Fibroblast of skin of left biceps (primary cell): ENCODE data around the gene CTNNA3.
A peak's percentile ranks its signal among the peaks of the same experiment; 100 is the strongest.

ENCODE experiments used
- DNase-seq, 2 experiments: peaks; one replicate each; pipeline ENCODE4 v3.0.0-alpha.2; 2013; ENCODE audit warnings: low read depth in 2 of 2

CTNNA3 gene

GRCh38 chr10:66813122-66813521, 882.9 kb downstream of the CTNNA3 start:
- no peak for DNase-seq

DNA sequence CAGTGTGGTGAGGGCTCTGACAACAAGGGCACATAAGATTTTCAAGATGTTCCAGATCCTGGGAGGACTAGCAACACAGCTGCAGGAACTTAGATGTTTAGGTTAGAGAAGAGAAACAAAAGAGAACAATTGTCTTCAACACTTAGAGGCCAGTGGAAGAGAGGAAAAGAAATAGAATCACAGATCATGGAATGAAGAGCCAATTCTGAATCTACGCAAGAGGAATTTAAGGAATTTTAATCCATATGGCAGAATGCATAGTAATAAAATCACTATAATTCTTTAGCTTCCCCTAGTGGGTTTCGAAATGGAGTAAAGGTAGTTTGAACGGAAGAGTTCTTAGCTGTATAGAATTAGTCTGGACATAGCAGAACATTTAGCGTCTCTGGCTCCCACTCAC, 884.8 kb downstream of the CTNNA3 start:
- DNase-seq: peak in 1 of 2 experiments; percentile 23

DNA sequence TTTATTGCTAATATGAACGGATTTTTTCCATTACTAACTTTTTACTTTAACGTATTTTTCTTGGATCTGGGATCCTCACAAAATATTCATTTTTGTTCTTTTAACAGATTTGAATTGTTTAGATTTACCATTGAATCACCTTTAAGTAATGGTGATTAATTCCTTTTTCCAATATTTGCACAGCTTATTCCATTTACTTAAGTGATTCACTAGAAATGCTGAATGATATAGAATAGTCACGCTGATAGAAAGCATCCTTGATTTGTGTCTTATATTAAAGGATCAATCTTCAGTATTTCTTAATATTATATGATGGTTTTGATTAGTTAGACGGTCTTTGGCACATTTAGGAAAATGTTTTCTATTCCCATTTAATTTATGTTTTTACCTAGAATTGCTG, 886.6 kb downstream of the CTNNA3 start:
- DNase-seq: no peak

GRCh38 chr10:66805612-66806011, 890.4 kb downstream of the CTNNA3 start:
- no peak for DNase-seq

DNA sequence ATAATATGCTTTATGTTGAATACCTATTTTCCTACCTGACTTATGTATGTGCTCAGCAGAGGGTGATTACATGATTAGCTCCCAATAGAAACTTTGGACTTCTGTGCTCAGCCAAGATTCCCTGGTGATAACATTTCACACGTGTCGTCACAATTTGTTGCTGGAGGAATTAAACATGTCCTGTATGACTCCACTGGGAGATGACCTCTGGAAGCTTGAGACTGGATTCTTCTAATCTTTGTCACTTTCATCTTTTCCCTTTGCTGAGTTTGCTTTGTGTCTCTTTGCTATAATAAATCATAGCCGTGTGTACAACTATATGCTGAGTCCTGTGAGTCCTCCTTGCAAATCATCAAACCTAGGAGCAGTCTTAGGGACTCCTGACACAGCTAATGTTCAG, 891.0 kb downstream of the CTNNA3 start:
- no peak for DNase-seq

DNA sequence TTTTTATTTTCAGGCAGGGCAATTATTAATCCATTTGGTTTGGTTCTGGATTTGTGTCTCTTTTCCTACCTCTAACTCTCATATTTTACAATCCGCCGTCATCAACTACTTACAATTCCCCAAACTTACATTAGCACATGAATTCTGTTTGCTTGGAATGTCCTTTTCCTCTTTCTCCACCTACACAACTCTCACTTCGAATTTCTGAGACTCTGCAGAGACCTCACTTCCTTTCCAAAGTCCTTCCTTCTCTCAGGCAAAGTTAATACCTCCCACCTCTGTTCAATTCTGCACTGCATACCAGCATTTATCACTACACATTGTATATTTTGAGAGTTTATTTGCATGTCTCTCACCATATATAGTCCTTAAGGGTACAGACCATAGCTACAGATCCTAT, 892.8 kb downstream of the CTNNA3 start:
- DNase-seq: no peak

- no peak for DNase-seq
These were observed 896.5 kb downstream of the CTNNA3 start for GRCh38 chr10:66799474-66799873.

DNA sequence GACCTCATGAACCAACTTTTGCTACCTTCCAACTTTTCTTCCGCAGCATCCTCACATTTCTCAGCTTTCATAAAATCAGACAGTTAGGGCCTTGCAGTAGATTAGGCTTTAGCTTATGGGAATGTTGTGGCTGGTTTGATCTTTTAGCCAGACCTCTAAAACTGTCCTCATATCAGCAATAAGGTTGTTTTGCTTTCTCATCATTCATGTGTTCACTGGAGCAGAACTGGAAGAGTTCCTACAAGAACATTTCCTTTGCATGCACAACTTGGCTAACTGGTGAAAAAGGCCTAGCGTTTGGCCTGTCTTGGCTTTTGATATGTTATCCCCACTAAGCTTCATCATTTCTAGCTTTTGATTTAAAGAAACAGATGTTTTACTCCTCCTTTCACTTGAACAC, 900.1 kb downstream of the CTNNA3 start:
- no peak for DNase-seq

- no peak for DNase-seq
These were observed 903.6 kb downstream of the CTNNA3 start for GRCh38 chr10:66792441-66792840.

DNA sequence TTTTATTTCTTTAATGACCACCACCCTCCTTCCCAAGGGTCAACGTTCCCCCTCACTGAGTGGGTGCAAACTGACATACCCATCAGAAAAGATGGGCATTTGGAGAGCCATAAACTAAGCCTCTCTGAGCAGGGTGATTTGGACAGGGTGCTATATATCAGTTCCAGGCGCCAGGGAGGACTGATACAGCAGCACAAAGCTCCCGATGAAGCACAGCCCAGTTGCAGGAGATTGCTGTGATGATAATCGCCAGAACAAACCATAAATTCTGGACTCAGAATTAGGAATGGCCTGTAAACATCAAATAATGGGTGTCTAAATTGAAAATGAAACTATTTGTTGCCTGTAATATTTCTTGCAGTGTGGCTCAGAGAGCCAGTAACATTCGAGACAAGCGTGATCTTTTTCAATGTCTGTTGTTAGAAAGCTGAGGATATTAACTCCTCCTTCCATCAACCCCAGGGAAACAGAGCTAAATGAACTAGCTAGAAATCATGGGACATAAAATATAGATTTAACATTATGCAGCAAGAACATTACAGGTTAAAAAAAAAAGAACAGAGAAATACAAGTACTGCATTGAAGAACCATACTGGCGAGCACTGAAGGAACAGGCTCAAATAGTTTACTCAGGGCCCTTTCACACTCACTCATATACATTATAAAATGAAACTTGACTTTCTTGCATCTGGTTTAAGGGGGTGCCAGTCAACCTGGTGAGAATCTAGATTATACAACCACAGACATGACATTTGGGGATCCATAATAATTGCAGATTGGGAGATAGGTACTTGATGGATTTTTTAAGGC, 907.6 kb downstream of the CTNNA3 start:
- DNase-seq: no peak

GRCh38 chr10:66786709-66787108, 909.3 kb downstream of the CTNNA3 start:
- DNase-seq: no peak

DNA sequence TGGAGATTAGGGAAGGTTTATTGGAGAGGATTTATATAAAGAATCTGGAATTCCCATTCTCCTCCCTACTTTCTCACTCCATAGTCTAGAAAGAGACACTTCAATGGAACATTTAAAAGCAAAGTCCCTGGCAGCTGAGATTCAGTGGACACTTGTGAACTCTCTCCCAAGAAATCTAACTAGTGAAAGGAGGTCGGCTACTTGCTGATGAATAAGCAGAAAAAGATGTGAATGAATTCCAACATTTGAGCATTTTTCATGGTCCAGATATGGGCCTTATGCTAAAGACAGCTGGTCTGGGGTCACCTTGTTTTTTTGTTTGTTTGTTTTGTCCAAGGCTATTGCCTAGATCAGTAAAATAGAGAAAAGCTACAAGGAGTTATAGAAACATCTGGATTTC, 911.2 kb downstream of the CTNNA3 start:
- DNase-seq: no peak

DNA sequence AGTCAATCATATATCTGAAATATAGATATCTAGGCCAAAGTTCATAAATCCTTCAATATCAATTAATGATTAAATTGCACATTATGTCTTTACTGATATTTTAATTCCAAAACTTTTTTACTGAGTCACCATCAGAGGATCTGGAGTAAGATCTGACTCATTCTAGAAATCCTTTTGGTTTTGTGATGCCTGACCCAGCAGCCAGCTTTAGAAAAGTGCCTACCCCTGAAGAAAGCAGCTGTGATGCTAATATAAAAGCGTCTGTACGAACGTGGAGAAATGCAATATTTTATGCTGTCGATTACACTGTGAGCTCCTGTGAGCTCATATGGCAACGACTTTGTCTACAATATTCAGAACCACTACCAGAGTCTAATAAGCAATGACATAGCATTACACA, 912.7 kb downstream of the CTNNA3 start:
- peak; percentile 16 to 22 for DNase-seq

GRCh38 chr10:66782776-66783175, 913.2 kb downstream of the CTNNA3 start:
- no peak for DNase-seq

DNA sequence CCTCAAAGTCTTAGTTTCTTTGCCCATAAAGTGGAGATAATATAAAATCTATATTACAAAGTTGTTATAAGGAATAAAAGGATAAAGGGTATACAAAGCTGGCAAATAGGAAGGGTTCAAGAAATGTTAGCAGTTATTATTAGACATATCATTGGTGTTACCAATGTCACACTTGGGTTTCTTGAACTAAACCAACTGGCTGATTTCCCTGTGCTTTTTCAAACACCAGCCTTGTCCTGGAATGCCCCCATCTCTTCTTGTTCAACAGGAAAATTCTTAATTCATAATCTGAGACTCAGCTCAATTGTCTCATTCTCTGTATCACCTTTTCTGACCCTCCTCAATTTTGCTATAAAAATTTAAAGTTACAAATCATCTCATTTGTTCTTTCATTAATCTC, 913.9 kb downstream of the CTNNA3 start:
- no peak for DNase-seq

GRCh38 chr10:66780796-66781195, 915.2 kb downstream of the CTNNA3 start:
- no peak for DNase-seq

GRCh38 chr10:66778351-66778750, 917.6 kb downstream of the CTNNA3 start:
- DNase-seq: no peak

DNA sequence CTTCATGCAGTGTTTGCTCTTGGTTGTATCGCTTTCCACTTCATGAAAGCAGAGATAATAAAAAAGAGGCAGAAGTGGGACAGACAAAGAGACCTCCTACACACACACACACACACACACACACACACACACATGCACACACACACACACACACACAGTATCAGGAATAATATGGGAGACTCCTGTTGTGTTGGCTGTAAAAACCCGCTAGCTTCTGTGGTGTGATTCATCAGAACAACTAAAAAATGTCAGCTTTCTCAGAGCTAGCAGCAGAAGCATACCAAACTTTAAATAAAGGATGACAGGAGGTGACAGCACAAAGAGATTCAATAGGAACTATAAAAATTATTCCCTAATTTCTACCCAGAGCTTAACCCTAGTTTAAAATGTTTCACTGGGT, 918.3 kb downstream of the CTNNA3 start:
- no peak for DNase-seq

DNA sequence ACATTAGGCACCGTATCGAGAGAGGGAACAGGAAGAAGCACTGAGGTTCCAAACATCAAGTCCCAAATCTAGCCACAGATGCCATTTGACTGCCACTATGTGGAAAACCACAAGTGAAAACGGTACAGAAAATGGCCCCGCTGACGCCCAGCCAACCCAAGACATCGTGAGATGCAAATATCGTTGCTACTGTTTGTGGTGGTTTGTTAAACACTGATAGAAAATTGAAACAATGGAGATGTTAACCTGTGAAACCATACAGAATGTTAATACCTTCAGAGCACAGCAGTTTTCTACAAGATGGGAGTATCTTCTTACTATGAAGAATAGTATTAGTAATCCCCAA, 922.5 kb downstream of the CTNNA3 start:
- no peak for DNase-seq

DNA sequence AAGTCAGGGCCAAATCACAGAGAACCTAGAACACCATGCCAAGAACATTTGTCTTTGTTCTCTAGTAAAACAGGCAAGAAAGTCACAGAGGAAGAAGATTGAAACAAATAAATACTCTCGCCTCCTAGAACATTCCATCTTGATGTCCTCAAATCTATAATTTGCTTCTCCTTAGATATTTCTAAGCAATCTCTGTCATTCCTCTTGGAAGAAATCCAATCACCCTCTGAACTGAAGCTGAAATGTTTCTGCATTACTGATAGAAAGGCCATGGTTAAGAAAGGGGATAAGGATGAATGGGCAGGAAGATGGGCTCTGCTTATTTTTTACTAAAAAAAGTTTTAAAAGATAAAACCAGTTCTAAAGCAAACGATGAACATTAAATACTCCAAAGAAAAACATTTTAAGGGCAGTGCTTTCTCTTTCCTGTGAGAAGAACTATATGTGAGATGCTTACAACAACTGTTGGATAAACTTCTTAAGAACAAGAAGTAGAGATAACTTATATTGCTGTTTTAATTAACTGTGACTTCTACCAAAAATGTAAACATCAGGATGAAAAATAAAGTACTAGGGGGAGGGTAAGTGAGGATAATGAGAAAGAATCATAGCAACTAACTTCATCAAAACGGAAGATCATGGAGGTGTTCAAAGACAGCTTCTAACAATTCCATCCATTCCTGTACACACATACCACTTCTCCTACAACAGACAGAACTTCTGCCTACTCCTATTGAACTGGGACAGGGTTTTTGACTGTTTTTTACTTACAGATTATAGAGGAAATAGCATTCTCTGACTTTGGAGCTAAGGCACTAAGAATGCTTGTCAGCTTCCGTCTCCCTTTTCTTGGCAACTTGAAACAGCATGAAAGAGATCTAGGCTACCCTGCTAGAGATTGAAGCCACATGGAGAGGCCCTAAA, 923.2 kb downstream of the CTNNA3 start:
- DNase-seq: no peak

GRCh38 chr10:66767707-66768106, 928.3 kb downstream of the CTNNA3 start:
- DNase-seq: no peak

DNA sequence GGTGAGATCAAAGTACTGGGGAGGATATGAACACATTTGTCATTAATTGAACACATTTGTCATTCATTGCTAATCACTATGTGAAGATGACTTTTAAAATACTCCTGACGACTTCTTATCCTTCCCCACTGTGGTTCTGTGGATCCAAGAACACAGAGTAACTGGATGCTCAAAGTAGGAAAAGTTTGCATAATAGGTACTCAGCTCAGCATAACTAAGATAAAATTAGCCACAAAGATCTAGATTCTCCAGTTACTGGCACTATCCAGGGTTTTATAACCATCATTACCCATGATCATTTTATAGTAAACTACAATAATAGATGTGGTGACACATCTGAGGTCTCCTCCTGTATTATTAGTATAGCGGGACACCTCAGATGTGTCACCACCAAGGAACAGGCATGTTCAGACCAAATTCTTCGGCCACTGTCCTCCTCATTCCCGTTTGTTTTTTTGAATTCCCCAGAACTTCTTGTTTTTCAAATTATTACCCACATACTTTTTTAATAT, 933.7 kb downstream of the CTNNA3 start:
- DNase-seq: no peak

GRCh38 chr10:66760941-66761340, 935.1 kb downstream of the CTNNA3 start:
- no peak for DNase-seq
